Glomerular visceral epithelial cell (primary cell): ENCODE results near the gene SNX8.

Experiments
- DNase-seq: peaks from one replicate; pipeline ENCODE4 v3.0.0-alpha.2; 2016; ENCODE audit errors: extremely low spot score

The SNX8 gene

GRCh38 chr7:2245883-2246675, 68.2 kb downstream of the SNX8 start:
- no peak for DNase-seq

- no peak for DNase-seq
These were observed 69.7 kb downstream of the SNX8 start for GRCh38 chr7:2244404-2244995.

DNA sequence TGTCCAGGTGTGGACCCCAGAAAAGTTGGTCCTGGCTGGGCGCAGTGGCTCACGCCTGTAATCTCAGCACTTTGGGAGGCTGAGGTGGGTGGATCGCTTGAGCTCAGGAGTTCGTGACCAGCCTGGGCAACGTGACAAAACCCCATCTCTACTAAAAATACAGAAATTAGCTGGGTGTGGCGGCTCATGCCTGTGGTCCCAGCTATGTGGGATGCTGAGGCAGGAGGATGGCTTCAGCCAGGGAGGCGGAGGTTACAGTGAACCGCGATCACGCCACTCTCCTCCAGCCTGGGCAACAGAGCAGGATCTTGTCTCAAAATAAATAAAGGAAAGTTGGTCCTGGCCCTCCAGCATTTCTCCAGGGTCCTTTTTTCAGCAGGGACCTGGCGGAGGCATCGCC, 70.8 kb downstream of the SNX8 start:
- DNase-seq, result no peak

DNA sequence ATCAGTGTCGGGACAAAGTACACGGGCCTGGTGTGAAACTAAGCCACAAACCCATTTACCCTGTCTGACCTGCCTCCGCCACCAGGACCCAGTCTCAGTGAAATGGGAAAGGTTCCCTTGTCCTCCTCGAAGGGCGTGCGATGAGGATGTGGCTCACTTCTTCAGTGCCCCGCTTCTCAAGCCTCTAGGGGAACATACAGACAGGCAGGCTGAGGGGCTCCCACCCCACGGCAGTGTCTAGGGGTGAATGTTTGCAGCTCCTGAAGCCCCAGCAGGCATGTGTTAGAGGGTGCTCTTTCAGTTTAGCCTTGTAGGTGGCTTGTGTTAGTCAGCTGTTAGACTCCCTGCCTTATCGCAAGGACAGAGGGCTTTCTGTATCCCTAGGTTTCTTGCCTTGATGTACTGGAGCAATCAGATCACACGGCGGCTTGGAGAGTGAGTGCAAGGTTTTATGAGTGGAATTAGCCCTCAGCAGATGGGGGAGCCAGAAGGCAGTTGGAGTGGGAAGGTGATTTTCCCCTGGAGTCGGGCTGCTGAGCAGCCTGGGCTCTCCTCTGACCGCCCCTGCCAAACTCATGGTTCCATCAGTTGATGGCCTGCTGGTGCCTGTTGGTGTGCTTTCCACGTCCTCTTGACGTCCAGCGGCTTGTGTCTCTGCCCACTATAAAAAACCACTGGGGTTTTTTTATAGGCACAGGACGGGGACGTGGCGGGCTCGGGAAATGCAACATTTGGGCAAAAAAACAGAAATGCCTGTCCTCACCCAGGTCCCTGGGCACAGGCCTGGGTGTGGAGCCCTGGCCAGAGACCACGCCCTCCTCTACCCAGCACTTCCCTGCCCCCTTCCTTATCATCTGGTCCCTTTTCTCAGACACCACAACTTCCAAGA, 71.5 kb downstream of the SNX8 start:
- DNase-seq, result peak; percentile 30

DNA sequence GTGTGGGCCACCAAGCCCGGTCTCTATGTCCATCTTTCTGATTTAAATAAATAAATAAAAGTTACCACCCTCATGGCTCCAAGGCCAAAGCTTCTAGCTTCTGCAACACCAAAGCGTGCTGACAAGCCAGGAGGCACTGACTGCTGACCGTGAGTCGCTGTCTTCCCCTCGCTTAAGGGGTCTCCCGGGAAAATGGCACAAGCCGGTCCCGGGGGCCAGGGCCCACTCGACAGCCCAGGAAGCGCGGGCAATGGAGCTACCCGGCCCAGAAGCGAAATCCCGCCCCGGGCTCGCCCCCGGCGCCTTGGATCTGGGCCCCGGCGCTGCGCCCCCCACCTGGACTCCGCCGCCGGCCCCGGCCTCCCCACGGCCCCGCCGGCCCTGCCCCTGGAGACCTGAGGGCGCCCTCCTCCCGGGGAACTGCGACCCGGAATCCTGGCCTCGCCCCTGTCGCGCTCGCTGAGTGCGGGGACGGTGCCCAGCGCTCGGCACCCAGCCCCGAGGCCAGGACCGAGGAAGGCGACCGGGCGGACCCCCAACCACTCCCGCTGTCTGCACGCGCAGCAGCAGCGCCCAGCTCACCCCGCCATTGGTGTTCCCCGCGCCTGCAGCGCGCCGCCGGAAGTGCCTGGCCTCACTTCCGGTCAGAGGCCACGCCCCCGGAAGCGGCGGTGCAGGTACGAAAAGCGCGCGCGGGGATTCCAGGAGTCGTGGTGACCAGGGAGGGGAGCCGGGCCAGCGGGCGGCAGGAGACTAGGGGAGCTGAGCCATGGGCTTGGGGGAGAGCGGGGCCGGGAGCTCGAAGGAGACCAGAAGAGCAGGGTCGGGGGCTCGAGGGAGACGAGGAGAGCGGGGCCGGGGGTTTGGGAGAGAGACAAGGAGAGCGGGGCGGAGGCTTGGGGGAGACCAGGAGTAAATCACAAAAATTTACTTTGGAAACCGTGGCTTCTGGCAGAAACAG, 72.4 kb downstream of the SNX8 start, which contains the start of the genes MRM2 and NUDT1:
Gene MRM2 (minus strand): TSS at position 626 of the 961 bp plus-strand sequence. CDS start 36 bp downstream, at position 590.
Gene NUDT1 (plus strand): TSS at position 647 of the 961 bp plus-strand sequence. CDS start 2,349 bp downstream, outside the sequence.
- DNase-seq, result peak; percentile 84

- DNase-seq, result no peak
These were observed 75.0 kb downstream of the SNX8 start for GRCh38 chr7:2239242-2239641.

DNA sequence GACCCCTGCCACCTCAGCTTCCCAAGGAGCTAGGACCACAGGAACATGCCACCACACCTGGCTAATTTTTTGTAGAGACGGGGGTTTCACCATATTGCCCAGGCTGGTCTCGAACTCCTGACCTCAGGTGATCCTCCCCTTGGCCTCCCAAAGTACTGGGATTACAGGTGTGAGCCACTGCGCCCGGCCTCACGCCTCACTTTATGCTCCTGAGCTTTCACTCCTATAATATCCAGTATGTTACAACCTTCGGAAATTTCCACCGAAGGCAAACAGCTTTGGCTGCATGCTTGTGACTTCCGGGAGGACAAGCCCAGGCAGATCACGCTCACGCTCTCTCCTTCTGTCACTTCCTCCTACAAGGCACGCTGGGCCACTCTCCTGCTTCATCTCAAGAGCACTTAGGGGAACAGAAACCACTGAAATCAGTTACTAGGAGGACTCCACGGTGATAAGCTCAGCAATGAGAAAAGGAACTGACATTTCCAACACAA, 77.1 kb downstream of the SNX8 start:
- no peak for DNase-seq

DNA sequence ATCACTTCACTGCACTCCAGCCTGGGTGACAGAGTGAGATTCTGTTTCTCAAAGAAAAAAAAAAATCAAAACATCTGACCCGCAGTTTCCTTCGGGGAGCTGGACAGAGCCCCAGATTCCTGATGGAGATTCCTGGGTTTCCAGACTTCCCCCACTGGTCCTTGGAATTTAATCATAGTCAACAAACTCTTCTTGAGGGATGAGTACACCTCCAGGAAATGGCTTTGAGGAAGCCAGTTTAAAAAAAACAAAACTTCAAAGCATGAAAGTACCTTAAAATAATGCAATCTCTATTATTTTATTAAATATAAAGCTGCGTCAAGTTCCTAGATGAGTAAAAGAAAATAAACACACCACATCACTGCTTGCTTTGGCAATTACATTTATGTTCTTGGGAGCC, 80.3 kb downstream of the SNX8 start:
- DNase-seq, result no peak

GRCh38 chr7:2232766-2233520, 81.3 kb downstream of the SNX8 start, which contains the start of gene MAD1L1:
MAD1L1 (minus strand) TSS chr7:2232945; CDS start chr7:2230133, 2,812 bp downstream.
- DNase-seq, result peak; percentile 90

- DNase-seq, result no peak
These were observed 82.1 kb downstream of the SNX8 start for GRCh38 chr7:2231992-2232765.

DNA sequence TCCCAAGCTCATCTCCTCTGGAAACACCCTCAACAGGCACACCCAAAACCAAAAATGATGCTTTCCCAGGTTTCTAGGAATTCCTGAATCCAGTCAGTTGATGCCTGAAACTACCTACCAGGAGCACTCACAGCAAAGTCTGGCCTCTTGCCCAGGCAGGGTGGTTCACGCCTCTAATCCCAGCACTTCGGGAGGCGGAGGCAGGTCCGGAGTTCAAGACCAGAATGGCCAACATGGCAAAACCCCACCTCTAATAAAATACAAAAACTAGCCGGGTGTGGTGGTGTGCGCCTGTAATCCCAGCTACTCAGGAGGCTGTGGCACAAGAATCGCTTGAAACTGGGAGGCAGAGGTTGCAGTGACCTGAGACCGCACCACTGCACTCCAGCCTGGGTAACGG, 83.4 kb downstream of the SNX8 start:
- no peak for DNase-seq

DNA sequence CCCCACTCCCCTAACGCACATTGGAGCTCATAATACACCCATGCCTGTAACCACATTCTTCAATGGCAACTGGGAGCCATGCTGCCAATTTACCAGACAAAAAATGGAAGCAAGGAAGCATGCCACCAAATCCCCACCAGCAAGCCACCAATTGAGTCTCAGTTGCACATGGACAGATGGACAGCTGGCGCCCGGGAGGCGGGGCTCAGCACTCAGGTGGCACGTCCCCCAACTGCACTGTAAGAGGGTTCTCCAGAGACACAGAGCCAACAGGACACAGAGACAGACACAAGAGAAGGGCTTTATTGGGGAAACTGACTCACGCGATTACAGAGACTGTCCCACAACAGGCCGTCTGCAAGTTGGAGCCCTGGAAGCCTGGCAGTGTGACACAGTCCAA, 84.0 kb downstream of the SNX8 start:
- no peak for DNase-seq

DNA sequence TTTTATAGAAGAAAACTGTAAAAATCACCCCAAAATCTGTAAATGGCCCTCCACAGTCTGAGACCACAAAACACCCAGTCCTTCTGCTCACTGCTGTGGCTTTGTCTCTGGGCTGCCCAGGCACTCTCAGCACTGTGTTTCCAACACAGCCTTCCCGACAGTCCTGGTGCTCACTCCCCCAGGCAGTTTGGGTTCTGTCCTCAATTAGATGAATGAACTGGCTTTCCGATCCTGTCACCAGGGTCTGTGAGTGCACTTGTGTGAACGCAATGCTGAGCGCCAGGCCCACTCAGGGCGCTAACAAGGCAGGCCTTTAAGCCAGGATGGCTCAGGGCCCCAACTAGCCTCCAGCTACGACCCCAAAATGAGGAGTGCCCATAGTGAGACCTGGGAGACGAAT, 84.8 kb downstream of the SNX8 start:
- DNase-seq, result no peak

- no peak for DNase-seq
These were observed 85.3 kb downstream of the SNX8 start for GRCh38 chr7:2228921-2229320.

DNA sequence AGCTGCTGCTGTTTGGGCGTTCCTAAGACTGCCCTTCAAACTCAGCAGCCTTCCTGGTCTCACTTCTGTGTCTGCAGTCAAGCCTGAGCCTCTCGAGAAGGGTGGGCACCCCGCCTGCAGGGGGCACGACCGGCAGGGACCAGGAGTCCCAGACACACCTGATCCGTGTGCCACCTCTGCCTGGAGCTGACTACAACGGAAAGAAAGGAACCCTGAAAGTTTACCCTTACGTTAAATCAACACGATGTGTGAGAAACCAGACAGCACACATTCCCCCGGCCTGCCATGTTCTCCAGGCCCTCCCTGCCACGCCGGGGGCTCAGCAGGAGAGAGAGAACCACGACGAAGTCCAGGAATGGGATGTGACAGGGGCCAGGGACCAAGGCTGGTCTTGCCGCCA, 86.5 kb downstream of the SNX8 start:
- no peak for DNase-seq

DNA sequence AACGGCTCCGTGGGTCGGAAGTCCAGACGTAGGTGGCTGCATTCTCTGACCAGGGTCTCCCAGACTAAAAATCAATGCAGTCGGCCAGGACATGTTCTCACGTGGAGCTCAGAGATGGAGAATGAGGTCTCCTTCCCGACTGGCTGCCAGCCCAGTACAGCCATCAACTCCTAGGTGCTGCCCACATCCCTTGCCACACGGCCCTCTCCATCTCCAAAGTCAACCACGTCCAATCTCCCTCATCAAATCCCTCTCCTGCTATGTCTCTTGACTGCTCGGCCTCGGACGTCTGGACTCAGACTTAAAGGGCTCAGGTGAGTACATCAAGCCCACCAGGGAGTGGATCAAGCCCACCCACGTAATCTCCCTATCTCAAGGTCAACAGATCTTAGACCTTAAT, 88.4 kb downstream of the SNX8 start:
- no peak for DNase-seq

DNA sequence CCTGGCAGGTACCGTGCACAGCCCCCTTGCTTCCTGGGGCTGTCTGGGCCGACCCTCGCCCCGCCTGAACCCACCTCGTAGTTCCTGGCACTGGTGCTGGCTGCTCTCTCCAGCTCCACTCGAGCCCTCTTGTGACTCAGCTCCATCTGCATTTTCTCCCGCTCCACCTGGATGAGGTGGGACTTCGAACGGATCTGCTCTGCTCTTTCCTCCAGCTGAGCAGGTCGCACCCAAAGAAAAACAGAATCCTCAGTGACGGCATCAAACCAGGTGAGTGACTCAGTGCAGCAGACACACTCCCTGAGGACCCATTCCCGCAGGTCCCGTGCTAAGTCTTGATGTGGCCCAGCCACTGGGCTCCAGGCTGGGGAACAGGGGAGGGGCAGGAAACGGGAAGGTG, 88.9 kb downstream of the SNX8 start:
- DNase-seq, result no peak

DNA sequence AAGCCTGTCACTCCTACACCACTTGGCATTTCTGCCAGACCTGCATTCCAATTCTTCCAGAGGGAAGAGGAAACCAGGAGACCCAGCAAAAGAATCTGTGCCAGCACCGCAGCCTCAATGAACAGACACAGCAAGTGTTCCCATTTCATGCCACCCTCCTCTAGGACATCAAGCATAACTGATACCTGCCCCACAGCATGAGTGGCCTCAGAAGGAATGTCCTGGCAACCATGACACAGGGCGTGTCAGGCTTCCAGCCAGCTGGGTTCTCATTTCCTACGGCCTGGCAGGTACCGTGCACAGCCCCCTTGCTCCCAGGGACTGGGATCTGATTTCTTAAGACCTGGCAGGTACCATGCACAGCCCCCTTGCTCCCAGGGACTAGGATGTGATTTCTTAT, 89.3 kb downstream of the SNX8 start:
- DNase-seq, result no peak

GRCh38 chr7:2224491-2224928, 89.7 kb downstream of the SNX8 start:
- no peak for DNase-seq
